GM12864 (cell line): ENCODE measurements around the gene ARHGDIB.
A peak's percentile ranks its signal among the peaks of the same experiment; 100 is the strongest.

ENCODE experiments used
- DNase-seq: peaks from one replicate; pipeline ENCODE4 v3.0.0-alpha.2; 2011; ENCODE audit warnings: low read depth
- H3K4me3 ChIP-seq: 2 replicates; pipeline ENCODE4 v1.5.1; 2011; ENCODE audit warnings: mild to moderate bottlenecking, low read depth, low read length, control low read depth
- CTCF ChIP-seq: IDR thresholded peaks from 2 replicates; pipeline ENCODE4 v1.5.1; 2011; ENCODE audit warnings: low read depth, mild to moderate bottlenecking, moderate library complexity, low read length, control low read depth, inconsistent platforms; ENCODE audit errors: missing control alignments

Gene ARHGDIB

DNA sequence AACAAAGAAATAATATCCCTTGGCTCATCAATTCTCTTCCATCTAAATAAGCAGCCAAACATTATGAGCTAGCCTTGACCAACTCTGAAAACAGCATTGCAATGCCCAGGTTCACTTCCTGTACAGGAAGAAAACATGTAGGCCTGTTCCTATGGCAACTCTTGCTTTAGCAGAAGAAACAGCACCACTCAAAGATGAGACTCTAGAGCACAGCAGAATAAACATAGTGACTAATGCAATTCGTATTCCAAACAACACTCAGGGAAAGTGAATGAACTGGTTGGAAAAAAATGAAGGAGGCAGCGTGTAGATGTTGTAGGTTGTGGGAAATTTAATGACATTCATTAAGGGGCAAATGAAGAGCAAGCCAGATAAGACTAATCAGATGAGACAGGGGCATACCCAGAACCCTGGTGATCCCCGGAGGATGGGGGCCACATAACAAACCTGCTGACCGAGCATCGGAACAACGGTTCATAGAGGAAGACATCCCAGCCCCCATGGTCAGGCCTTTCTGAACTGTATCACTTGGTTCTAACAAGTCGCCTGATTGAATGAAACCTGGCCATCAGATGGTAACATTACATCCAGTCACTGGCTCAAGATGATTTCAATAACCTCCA lies 9.0 kb downstream of the ARHGDIB start:
- TF ChIP-seq CTCF = no peak
- DNase-seq = no peak
- peak overlapping the region; percentile 35 for H3K4me3 ChIP-seq

- no peak for DNase-seq
- no peak for TF ChIP-seq CTCF
- H3K4me3 ChIP-seq = no peak overlapping the region
These were observed 9.6 kb downstream of the ARHGDIB start for GRCh38 chr12:14951851-14952250.

DNA sequence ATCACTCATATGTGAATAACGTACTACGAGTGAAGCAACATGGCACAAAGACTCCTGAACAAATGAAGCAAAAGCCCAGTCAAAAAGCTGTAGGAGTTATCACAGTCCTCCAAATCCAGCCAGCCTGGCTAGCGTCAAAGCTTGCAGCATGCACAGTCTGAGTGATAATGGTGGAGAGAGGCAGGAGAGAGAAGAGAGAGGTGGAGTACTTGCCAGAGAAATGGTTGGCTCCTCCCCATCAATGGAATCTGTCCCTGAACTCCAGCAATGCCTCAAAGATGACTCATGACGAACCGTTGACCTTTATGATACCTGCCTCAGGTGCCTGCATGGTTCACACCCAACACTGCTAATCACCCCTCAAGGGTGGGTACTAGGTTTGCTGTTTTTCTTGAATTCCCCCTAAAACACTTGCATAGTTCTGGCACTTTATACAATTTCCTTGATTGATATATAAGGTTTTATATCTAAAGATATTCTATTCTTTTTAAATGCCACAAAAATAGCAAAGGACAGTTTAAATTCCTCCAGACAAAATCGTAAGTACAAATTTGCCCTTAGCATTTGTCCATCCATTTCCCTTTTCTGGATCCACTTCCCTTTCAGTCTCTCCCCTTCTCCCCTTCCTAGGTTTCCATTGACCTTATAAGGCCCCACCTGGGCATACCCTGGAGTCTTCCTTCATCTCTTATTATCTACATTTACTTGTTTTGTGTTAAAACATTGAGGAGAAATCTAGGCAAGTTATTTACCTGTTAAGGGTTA lies 10.2 kb downstream of the ARHGDIB start:
- TF ChIP-seq CTCF = no peak
- H3K4me3 ChIP-seq = peak overlapping the region; percentile 15; the same call in 1 of the 2 replicates
- DNase-seq = no peak

DNA sequence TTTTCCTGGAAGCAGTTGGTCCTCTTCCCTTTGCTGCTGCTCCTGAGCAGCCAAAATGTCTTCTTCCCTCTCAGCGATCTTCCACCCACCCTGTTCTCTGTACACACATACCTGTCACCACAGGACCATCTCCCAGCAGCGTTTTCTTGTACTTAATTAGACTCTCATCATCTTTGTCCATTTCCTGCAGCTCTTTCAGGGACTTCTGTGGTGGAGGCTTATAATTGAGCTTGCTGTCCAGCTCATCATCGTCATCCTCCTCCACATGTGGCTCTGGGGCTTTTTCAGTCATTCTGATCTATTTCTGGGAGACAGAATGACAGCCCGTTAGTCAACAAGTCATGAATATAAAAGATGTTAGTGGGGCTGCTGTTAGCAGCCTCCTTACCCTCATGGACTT lies 11.0 kb downstream of the ARHGDIB start:
- peak overlapping the region; percentile 10 for H3K4me3 ChIP-seq
- no peak for TF ChIP-seq CTCF
- DNase-seq = no peak

DNA sequence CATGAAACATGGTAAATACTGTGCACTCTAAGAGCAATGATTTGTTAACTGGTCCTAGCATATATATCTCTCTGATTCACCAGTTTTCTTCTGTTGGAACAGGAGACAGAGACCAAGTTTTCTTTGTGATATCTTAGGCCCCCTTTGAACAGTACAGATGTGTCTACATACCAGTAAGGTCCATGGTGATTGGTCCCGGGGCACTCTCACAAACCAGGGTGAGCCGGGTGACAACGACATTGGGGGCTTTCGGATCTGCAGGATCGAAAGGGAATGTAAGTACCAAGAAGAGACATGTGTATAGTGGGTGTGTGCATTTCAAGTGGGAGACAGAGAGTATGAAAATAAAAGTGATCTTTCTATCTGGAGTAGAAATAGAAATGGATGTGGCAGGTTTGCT lies 11.8 kb downstream of the ARHGDIB start:
- H3K4me3 ChIP-seq = peak overlapping the region; percentile 10; the same call in 1 of the 2 replicates
- no peak for TF ChIP-seq CTCF
- no peak for DNase-seq

DNA sequence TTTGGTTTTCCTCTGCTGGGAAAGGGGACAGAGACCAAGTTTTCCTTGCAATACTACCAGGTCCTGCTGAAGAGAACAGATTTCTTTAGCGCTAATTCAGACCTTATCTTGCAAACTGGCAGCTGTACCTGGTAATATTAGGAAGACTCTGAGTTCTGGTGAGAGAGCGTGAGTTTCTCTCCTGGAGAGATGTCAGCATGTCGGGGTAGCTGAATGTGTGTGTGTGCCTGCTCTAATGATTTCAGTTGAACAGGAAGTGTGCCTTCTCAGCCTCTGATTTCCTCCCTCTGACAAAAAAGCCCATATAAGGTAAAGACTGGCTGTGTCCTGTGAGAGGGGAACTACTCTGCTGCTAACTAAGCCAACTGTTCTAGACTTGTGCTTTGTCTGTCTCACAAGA lies 12.7 kb downstream of the ARHGDIB start:
- peak overlapping the region; percentile 46 for H3K4me3 ChIP-seq
- TF ChIP-seq CTCF = no peak
- peak; percentile 92 for DNase-seq
